ENCODE data around the gene CHST8.

CHST8 gene

GRCh38 chr19:33769208-33769607, 147.5 kb downstream of the CHST8 start:
- DNase-seq (ENCODE audit: low read depth), result no peak

- DNase-seq (ENCODE audit: low read depth), result no peak
These were observed 148.4 kb downstream of the CHST8 start for GRCh38 chr19:33770107-33770506.

- DNase-seq (ENCODE audit: low read depth), result peak; percentile 25
These were observed 149.8 kb downstream of the CHST8 start for GRCh38 chr19:33771384-33772101.

GRCh38 chr19:33772102-33772857, 150.5 kb downstream of the CHST8 start:
- no peak for DNase-seq (ENCODE audit: low read depth)

GRCh38 chr19:33772858-33773180, 151.1 kb downstream of the CHST8 start:
- DNase-seq (ENCODE audit: low read depth), result no peak

- DNase-seq (ENCODE audit: low read depth), result no peak
These were observed 152.2 kb downstream of the CHST8 start for GRCh38 chr19:33773704-33774624.

- DNase-seq (ENCODE audit: low read depth), result no peak
These were observed 153.0 kb downstream of the CHST8 start for GRCh38 chr19:33774751-33775150.

- no peak for DNase-seq (ENCODE audit: low read depth)
These were observed 154.2 kb downstream of the CHST8 start for GRCh38 chr19:33775731-33776487.

GRCh38 chr19:33777351-33777750, 155.6 kb downstream of the CHST8 start:
- DNase-seq (ENCODE audit: low read depth), result no peak

- DNase-seq (ENCODE audit: low read depth), result no peak
These were observed 156.0 kb downstream of the CHST8 start for GRCh38 chr19:33777753-33778088.

- peak; percentile 41 for DNase-seq (ENCODE audit: low read depth)
These were observed 156.5 kb downstream of the CHST8 start for GRCh38 chr19:33778089-33778791.

- peak; percentile 48 for DNase-seq (ENCODE audit: low read depth)
These were observed 158.1 kb downstream of the CHST8 start for GRCh38 chr19:33779849-33780248.

GRCh38 chr19:33780251-33780650, 158.5 kb downstream of the CHST8 start:
- DNase-seq (ENCODE audit: low read depth), result no peak

GRCh38 chr19:33780746-33781145, 159.0 kb downstream of the CHST8 start:
- no peak for DNase-seq (ENCODE audit: low read depth)

GRCh38 chr19:33781415-33781935, 159.7 kb downstream of the CHST8 start:
- DNase-seq (ENCODE audit: low read depth), result no peak

GRCh38 chr19:33781996-33782395, 160.2 kb downstream of the CHST8 start:
- DNase-seq (ENCODE audit: low read depth), result peak; percentile 16

GRCh38 chr19:33784432-33784831, 162.7 kb downstream of the CHST8 start:
- peak; percentile 14 for DNase-seq (ENCODE audit: low read depth)

GRCh38 chr19:33785795-33786194, 164.0 kb downstream of the CHST8 start:
- peak; percentile 8 for DNase-seq (ENCODE audit: low read depth)

GRCh38 chr19:33788676-33789075, 166.9 kb downstream of the CHST8 start:
- DNase-seq (ENCODE audit: low read depth), result no peak

- DNase-seq (ENCODE audit: low read depth), result no peak
These were observed 167.6 kb downstream of the CHST8 start for GRCh38 chr19:33789344-33789743.

Data from amniotic epithelial cell (primary cell).